Choroid plexus epithelial cell (primary cell): ENCODE measurements around the gene SSBP2.
"Not testable (repeated sequence)": the region's sequence is repeated elsewhere in the genome, so short reads cannot be mapped to it uniquely, and the experiment has no call there.

Experiments
- DNase-seq: peaks from one replicate; pipeline ENCODE4 v3.0.0-alpha.2; 2010; ENCODE audit warnings: low read depth
- H3K4me3 ChIP-seq: 2 replicates; pipeline ENCODE4 v1.5.1; 2011; ENCODE audit warnings: low read depth, mild to moderate bottlenecking, control low read depth, low read length, moderate library complexity
- TF ChIP-seq, protein P1 (sequence below): conservative IDR thresholded peaks from 2 replicates; pipeline ENCODE4 v1.5.1; 2011; ENCODE audit warnings: low read depth, mild to moderate bottlenecking, control low read depth, inconsistent platforms, low read length, moderate library complexity

Gene SSBP2

DNA sequence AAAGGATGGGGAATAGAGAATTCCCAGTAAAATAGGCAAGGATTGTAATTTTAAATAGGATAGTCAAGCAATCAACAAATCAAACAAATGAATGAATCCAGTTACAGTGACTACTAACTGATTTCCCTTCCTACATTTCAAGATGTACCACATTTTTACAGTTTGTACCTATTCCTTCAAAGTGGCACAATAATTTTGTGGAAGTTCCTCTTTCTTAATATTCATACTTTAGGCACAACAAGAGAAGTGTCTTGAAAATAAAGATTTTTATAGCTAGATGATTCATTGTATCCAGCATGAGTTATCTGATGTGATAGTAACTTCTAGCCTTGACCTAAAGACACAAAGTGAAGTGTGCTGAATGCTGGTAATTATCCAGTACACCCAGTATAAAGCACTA, 234.8 kb downstream of the SSBP2 start:
- H3K4me3 ChIP-seq = no peak overlapping the region
- DNase-seq = no peak
- TF ChIP-seq, protein P1, sequence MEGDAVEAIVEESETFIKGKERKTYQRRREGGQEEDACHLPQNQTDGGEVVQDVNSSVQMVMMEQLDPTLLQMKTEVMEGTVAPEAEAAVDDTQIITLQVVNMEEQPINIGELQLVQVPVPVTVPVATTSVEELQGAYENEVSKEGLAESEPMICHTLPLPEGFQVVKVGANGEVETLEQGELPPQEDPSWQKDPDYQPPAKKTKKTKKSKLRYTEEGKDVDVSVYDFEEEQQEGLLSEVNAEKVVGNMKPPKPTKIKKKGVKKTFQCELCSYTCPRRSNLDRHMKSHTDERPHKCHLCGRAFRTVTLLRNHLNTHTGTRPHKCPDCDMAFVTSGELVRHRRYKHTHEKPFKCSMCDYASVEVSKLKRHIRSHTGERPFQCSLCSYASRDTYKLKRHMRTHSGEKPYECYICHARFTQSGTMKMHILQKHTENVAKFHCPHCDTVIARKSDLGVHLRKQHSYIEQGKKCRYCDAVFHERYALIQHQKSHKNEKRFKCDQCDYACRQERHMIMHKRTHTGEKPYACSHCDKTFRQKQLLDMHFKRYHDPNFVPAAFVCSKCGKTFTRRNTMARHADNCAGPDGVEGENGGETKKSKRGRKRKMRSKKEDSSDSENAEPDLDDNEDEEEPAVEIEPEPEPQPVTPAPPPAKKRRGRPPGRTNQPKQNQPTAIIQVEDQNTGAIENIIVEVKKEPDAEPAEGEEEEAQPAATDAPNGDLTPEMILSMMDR = no peak

DNA sequence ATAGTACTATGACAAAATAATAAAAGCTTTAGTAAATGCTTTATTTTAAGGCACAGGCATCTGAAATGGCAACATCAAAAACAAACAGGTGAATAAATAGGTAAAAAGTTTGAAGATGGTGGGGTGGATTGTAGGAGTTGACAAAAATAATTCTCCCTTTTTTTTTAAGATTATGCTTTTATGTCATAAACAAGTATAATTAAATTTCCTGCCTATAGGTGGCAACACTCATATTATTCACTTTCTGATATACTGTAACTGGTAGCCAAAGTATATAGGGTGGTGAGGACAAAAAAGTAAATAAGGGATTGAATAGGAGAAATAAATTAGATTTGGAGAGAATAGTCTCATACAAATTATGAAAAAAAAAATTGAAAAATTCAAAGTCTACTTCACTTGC, 236.9 kb downstream of the SSBP2 start:
- TF ChIP-seq, protein P1 = peak; percentile 37
- no peak overlapping the region for H3K4me3 ChIP-seq
- DNase-seq = peak; percentile 37

DNA sequence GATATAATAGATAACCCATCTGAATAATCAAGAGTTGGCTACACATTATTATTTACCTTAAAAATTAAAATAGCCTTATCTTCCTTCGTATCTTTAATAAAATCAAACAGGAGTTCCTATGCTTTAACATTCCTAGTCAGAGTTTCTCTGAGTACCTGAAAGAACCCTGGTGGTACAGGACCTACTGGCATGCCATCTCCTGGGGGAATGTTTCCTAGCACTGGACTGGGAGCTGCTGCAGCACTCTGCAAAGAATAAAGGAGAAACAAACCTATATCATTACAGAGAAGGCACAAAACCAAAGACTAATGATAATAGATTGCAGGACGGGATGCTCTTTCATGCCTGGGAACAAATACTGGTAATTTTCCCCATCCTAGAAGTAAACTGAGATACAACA, 237.4 kb downstream of the SSBP2 start:
- no peak overlapping the region for H3K4me3 ChIP-seq
- TF ChIP-seq, protein P1 = no peak
- no peak for DNase-seq

DNA sequence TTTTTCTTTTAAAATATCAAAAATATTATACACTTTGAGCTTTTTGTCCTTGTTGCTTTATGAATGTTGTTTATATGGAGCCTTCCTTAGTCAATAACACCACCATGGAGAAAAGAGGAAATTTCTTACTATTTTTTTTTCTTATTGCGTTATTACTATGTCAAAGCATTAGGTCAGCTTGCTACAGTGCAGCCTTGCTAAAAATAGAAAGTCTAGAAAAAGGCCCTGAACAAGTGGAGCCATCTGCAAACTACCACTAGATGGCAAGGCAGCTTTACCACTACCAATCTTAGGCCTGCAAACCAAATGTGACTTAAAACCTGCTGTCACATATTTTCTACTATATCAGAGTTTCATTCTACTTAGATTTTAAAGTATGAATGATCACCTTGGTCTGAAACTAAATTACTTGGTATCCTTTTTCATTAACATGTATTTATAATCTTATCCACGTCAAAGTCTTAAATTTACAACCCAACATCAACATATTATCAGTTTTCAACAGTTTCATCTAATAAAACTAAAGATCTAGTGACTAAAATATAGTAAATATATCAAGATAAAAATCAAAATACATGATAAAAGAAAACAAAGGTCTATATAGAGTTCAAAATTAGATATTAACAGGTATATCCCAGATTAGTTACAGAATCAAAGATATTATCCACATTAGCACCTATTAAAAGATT, 243.9 kb downstream of the SSBP2 start:
- DNase-seq = peak; percentile 97
- TF ChIP-seq, protein P1 = peak; percentile 94

DNA sequence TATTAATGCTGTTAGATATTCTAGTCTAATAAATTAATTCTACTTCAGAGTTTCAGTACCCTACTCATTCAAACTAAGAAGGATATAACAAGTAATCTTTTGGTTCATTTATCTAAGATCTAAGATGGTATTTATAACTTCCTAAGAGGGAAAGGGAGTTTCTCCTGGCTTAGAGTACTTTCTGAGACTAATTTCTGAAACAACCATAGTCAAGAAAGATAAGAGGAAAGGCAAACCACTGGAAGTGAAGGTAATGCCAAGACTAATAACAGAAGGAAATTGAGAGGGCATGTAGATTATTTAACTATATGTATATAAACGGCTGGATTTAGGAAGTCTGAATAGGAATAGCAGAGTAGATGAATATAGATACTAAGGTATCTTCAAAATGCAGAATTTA, 244.5 kb downstream of the SSBP2 start:
- H3K4me3 ChIP-seq = no peak overlapping the region
- no peak for DNase-seq
- TF ChIP-seq, protein P1 = no peak

More for the DNA sequence above, 243.9 kb downstream of the SSBP2 start:
- H3K4me3 ChIP-seq = no peak overlapping the region

DNA sequence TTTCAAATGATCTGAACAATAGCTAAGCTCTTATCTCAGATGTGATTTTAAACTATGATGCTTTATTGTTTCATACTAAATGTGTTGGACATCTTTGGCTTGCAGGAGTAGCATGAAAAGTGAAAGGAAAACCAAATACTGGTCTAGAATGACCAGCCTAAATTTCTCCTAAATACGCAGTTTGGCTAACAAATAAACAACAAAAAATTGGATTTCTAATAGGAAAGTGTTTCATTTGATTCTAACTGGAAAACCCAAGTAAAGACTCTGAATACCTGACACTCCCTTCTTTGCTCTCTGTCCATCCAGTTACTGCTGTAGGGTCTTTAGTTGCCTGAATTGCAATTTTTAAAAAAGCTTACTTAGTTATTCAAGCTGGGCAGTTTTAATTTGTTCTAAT, 245.2 kb downstream of the SSBP2 start:
- no peak overlapping the region for H3K4me3 ChIP-seq
- peak; percentile 33 for DNase-seq

DNA sequence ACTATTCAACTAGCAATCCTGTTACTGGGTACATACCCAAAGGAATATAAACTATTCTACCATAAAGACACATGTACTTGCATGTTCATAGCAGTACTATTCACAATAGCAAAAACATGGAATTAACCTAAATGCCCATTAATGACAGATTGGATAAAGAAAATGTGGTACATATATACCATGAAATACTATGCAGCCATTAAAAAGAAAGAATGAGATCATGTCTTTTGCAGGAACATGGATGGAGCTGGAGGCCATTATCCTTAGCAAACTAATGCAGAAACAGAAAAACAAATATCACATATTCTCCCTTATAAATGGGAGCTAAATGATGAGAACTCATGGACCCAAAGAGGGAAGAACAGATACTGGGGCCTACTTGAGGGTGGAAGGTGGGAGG, 247.3 kb downstream of the SSBP2 start:
- not testable (repeated sequence) for DNase-seq, H3K4me3 ChIP-seq

More for the DNA sequence above, 245.2 kb downstream of the SSBP2 start:
- TF ChIP-seq, protein P1 = no peak
